ENCODE data around the gene INPP5A. TPM values are rescaled to one million over a fixed set of nuclear protein-coding genes. Genes with fewer than 3 reads are reported as not detected.
A peak's percentile ranks its signal among the peaks of the same experiment; 100 is the strongest.

The INPP5A gene
- total RNA-seq, 1 experiment from 2014 or later: 12.3 TPM

DNA sequence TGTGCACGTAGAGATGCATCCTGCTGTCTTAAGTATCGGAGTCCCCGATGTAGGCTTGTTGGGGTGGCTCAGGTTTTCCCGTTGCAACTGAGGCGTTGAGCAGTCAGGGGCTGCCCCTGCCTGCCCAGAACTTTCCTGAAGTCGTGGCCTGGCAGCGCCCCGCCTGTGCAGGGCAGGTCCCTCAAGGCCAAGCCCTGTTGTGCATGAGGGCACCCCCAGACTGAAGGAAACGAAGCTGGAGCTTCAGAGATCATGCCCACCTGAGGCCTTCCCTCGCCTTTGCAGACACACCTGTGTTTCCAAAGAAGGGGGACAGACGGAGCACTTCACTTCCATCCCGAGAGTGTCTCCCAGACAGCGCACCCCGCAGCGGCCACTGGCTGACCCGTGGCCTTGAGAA, 127.3 kb downstream of the INPP5A start (continued):
- TF ChIP-seq, protein P1, sequence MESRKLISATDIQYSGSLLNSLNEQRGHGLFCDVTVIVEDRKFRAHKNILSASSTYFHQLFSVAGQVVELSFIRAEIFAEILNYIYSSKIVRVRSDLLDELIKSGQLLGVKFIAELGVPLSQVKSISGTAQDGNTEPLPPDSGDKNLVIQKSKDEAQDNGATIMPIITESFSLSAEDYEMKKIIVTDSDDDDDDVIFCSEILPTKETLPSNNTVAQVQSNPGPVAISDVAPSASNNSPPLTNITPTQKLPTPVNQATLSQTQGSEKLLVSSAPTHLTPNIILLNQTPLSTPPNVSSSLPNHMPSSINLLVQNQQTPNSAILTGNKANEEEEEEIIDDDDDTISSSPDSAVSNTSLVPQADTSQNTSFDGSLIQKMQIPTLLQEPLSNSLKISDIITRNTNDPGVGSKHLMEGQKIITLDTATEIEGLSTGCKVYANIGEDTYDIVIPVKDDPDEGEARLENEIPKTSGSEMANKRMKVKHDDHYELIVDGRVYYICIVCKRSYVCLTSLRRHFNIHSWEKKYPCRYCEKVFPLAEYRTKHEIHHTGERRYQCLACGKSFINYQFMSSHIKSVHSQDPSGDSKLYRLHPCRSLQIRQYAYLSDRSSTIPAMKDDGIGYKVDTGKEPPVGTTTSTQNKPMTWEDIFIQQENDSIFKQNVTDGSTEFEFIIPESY (IDR thresholded peaks at IDR 0.05; ENCODE audit: extremely low read depth, insufficient replicate concordance, low read length): no peak
- no peak for TF ChIP-seq POLR2A (IDR thresholded peaks at IDR 0.05; ENCODE audit: borderline replicate concordance, extremely low read depth, insufficient read depth, insufficient read length)
- no peak for TF ChIP-seq ZNF274 (IDR thresholded peaks at IDR 0.05; ENCODE audit: low read depth, low read length)
- TF ChIP-seq RAD21 (IDR thresholded peaks at IDR 0.05; ENCODE audit: low read depth): no peak
- TF ChIP-seq TCF7L2 (IDR thresholded peaks at IDR 0.05; ENCODE audit: borderline replicate concordance, extremely low read depth, insufficient read depth, insufficient read length): no peak
- TF ChIP-seq ZFX (IDR thresholded peaks at IDR 0.05): no peak
- no peak for TF ChIP-seq EZH2 (IDR thresholded peaks at IDR 0.05)

DNA sequence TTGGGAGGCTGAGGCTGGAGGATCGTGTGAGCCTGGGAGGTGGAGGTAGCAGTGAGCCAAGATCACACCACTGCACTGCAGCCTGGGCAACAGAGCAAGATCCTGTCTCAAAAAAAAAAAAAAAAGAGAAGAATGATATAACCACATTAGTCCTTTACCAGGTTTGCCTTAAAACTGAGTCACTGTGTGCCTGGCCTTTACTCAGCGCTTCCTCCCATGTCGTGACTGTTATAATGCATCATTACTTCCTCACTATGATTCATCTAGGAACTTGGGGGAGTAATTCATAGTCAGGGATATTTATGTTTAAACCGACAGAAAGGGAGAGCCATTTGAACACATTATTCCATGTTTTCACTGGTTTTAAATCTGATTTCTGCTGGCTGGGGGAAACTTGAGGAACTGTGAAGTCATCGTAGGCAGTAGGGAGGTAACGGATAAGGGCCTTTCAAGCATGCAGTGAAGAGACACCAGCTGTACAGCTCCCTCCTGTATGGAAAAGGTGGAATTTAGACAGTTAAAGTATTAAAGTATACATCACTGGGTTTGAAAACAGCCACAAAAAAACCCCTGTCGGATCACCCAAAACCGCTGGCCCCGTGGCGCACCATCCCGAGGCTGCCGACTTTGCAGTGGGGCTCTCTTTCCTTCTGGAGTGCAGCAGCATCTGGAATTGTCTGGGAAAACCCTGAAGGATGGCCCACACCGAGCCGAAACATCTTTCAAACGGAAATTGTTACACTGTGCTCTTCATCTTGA, 128.5 kb downstream of the INPP5A start:
- ATAC-seq: no peak
- CTCF ChIA-PET: no interaction called here

More for the DNA sequence above, 128.5 kb downstream of the INPP5A start:
- Histone ChIP-seq H3K9me2 (ENCODE audit: insufficient read depth) (no peaks in the 10 kb centered on the region), H4K20me1 (ENCODE audit: insufficient read depth) (no peaks in the 10 kb centered on the region), H3K4me3 (replicated peaks in 1 of 2; ENCODE audit: low read depth in 1 of 2, low read length in 2 of 2) (no peak overlapping the region), H2AFZ (ENCODE audit: low read depth, low read length, poor library complexity, severe bottlenecking) (no peak overlapping the region), H3K9ac (ENCODE audit: low read length) (no peak overlapping the region), H3K79me2 (ENCODE audit: insufficient read depth, low read length) (no peaks in the 10 kb centered on the region), H3K9me3 (ENCODE audit: control insufficient read depth in 1 of 2, insufficient read depth in 1 of 2, low read depth in 1 of 2, low read length in 2 of 2) (no peaks in the 10 kb centered on the region), H3K4me2 (ENCODE audit: low read length) (peak overlapping the region; percentile 25; the same call in 1 of the 2 replicates), H3K4me1 (ENCODE audit: control insufficient read depth in 1 of 2, insufficient read depth in 2 of 2, low read length in 2 of 2) (peaks cover 0 to 7% of the 10 kb centered on the region in 2 experiments; a peak in 1 of 4 replicates), H3K36me3 (ENCODE audit: control insufficient read depth in 1 of 2, insufficient read depth in 2 of 2, low read length in 2 of 2) (no peaks in the 10 kb centered on the region), H3K27me3 (ENCODE audit: insufficient read depth, low read length) (no peaks in the 10 kb centered on the region), H3K27ac (ENCODE audit: low read depth, low read length) (no peak overlapping the region)
- TF ChIP-seq FOSL1 (IDR thresholded peaks at IDR 0.05; ENCODE audit: low read depth): peak; percentile 39; the same call in 1 of the 2 replicates
- no peak for TF ChIP-seq ZNF274 (IDR thresholded peaks at IDR 0.05; ENCODE audit: low read depth, low read length)
- TF ChIP-seq JUND (IDR thresholded peaks at IDR 0.05): peak; percentile 20; the same call in 1 of the 2 replicates
- TF ChIP-seq, protein P2, sequence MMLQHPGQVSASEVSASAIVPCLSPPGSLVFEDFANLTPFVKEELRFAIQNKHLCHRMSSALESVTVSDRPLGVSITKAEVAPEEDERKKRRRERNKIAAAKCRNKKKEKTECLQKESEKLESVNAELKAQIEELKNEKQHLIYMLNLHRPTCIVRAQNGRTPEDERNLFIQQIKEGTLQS (IDR thresholded peaks at IDR 0.05): no peak
- RAD21 ChIA-PET (ENCODE audit: low non-redundant PET in 1 of 2, low total read pairs in 2 of 2, uncharacterized antibody in 2 of 2, unreplicated experiment in 2 of 2): no interaction called here
- intact Hi-C loops (cut with micrococcal nuclease): no loop called here
- no TSS peak for BruUV-seq (replicated peaks)
- POLR2A ChIA-PET: no interaction called here
- no peak for DNase-seq (ENCODE audit: low read depth, low spot score)
